GM18498 (cell line): Measurements from ENCODE around the gene USP3.

Experiments
- ATAC-seq: cut with Tn5 transposase; IDR thresholded peaks from one replicate; pipeline ENCODE4 v1.9.1; 2021; ENCODE audit warnings: mild to moderate bottlenecking, moderate library complexity; ENCODE audit not compliant: unreplicated experiment

Gene USP3, protein sequence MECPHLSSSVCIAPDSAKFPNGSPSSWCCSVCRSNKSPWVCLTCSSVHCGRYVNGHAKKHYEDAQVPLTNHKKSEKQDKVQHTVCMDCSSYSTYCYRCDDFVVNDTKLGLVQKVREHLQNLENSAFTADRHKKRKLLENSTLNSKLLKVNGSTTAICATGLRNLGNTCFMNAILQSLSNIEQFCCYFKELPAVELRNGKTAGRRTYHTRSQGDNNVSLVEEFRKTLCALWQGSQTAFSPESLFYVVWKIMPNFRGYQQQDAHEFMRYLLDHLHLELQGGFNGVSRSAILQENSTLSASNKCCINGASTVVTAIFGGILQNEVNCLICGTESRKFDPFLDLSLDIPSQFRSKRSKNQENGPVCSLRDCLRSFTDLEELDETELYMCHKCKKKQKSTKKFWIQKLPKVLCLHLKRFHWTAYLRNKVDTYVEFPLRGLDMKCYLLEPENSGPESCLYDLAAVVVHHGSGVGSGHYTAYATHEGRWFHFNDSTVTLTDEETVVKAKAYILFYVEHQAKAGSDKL

DNA sequence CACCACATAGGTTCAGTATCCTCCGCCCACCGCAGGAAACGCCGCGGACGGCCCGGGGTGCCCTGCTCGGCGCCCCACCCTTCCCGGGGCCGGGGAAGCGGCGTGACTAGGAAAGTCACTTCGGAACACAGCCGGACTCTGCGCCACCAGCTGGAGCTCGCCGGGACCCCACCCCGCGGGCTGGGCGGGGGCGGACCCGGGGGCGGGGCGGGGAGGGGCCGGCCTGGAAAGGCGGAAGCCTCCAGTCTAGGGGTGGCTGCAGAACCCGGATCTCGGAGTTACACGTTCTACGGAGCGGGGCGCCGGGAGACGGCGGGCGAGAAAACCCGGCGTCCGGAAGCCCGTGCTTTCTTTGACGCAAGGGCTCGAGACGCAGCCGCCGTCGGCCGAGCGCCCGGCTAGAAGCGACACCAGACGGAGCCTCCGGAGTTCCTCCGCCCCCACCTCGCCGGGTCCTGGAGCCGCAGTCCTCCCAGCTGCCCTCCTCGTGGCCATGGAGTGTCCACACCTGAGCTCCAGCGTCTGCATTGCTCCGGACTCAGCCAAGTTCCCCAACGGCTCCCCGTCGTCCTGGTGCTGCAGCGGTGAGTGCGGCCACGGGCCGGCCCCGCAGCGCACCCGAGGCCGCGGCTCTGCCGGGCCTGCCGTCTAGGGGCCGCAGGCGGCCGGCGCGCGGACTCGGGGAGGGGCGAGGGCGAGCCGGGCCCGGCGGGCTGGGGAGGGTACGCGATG, at the start of gene USP3:
TSS of gene USP3 (plus strand) at position 347 of the 732 bp plus-strand sequence. CDS start at position 494, 147 bp downstream.
- ATAC-seq = peak; percentile 61

DNA sequence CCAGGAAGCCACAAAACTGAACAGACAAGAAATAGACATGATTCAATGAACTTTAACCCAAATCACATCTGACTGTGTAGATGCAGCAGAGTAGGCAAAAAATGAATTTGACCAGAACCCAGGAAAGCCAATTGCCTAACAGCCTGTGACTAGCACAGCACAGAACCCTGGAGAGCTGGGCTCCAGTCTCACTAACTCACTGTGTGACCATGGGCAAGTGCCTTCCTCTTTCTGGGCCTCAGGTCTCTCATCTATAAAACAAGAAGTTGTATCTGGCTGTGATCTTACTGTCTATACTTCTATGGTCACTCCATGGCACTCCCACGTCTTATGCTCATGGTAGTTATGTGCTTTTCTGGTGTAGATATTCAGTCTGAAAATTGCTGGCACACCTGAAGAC, 48.1 kb upstream of the USP3 start:
- no peak for ATAC-seq

DNA sequence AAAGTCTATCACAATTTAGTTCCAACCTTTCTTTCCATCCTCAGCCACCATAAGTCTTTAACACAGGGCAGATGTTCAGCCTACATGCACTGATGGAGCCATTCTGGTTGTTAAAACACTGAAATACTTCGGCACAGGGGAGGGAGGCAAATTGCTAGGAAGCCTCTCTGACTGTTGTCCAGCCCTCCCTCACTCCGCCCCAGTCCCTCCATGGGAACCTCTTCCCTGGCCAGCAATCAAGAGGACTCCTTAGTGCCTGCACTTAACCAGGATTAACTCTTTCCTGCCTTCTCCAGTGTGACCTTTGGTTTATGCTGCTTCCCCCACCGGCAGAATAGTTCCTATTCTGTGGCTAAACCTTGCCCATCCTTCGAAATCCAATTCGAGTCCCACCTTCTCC, 47.0 kb upstream of the USP3 start:
- ATAC-seq = no peak

DNA sequence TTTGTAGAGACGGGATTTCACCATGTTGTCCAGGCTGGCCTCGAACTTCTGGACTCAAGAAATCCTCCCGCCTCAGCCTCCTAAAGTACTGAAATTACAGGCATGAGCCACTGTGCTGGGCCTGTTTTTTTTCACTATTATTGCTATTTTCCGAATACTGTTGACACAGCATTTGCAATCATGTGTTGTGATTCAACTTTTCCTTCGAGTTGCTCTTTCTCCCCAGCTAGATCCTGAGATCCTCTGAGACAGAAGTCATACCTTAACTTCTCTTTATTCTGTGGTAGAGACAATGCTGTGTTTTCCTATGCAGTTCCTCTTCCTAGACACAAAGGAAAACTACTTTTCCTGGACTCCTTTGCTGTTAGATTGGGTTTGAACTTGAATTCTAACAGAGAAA, 46.4 kb upstream of the USP3 start:
- ATAC-seq = no peak

DNA sequence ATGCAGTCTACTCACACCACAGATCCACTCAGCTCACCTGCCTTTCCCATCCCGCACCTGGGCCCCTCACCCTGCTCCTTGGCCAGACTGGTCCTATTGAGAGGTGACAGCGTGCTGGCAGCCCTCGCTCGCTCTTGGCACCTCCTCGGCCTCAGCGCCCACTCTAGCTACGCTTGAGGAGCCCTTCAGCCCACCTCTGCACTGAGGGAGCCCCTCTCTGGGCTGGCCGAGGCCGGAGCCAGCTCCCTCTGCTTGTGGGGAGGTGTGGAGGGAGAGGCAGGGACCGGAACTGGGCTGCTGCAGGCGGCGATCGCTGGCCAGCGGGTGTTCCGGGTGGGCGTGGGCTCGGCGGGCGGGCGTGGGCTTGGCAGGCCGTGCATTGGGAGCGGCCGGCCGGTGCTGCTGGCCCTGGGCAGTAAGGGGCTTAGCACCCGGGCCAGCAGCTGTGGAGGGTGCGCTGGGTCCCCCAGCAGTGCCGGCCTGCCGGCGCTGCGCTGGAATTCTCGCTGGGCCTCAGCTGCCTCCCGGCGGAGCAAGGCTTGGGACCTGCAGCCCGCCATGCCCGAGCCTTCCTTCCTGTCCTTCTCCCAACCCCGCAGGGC, 45.5 kb upstream of the USP3 start:
- no peak for ATAC-seq

DNA sequence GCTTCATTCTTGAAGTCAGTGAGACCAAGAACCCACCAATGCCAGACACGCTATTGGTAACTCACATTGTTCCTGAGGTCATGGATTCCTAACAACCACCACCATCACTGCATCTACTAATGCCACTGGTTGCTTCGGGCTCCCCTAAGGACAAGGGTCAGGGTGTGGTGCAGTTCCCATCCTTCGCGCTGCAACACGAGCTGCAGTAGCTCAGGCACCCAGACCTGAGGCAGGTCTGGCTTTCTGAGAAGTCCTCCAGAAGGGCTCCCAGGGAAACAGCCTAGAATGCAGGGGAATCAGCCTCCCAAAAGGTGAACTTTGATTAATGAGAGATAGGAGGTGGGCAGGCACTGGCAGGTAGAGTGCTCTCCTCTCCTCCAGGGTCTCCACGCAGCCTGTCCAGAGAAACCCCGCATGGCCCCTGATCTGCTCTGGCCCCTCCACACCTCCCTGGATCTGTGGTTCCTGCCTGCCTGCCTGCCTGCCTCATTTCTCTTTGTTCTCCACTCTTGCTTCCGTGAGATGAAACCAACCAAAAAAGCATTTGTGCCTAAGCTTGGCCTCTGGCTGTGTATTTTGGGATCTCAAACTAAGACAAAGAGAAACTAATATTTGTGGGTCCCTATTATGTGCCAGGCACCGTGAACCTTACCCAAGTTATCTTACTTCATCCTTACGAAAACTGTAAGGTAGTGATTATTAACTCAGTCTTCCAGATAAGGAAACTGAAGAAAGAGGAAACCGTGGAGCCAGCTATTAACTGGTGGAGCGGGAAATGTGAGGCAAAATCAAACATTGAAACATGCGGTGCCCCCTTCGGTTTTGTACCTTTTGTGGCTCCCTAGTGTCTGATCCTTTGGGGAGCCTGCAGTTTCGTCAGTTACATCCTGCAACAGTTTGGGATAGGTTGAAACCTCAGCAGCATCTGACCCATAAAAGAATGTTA, 43.9 kb upstream of the USP3 start:
- ATAC-seq = no peak

DNA sequence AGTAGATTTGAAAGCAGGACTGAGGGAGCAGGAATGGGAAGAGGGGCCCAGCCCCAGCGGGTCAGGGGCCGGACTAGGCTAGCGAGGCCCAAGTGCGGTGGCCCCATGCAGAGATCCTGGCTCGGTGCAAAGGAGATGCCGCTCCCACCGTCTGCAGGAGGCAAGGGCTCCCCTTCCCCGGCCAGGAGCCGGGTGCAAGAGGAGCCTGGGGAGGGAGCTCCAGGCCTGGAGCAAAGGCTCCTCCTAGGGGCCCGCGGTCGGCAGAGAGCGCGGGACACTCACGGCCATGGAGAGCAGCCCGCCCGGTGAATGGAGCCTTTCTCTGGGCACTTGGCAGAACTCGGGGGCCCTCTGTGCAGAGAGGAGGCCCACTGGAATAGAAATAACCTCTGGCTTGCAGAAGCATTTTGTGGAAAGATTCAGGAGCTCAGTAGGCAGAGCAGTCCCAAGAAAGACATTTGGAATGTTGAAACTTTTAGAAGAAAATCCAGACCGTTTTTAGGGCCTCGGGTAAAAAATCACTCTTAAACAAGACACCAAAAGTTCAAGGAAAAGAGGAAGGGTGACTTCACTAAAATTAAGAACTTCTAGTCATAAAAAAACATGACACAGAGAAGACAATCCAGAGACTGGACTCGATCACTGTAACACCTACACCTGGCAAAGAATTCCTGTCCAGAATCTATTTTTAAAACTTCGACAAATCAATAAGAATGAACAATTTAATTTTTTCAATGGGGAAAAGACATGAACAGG, 43.0 kb upstream of the USP3 start:
- ATAC-seq = no peak

DNA sequence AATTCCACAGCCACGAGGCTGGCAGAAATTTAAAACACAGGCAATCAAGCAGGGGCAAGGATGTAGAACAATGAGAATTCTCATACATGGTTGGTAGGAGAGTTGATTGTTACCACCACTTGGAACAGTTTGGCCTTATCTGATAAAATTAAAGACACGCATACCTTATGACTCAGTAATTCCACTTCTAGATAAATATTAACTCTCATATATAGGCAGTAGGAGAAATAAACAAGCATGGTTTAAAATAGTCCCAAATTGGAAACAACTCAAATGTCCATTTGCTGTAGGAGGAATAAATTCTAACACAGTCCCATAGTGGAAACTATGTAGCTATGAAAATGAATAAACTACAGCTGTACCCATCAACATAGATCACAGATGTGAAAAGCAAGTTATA, 42.3 kb upstream of the USP3 start:
- ATAC-seq = no peak

DNA sequence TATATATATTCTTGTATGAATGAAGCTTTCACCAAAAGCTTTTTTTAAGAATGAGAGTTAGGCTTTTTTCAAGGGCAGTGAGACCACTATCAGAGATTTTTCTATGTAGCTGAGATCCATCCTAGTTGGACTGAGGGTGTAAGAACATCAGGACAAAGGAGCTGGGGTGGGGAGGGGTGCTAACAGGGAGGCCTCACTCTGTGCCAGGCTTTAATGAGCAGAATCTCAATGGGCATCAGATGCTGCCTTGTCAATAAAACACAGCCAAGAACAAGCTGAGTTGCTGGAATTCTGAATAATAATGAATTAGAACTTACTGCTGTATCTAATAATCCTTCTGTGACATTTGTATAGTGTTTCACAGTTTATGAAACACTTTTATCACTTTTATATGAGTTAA, 41.4 kb upstream of the USP3 start:
- no peak for ATAC-seq

DNA sequence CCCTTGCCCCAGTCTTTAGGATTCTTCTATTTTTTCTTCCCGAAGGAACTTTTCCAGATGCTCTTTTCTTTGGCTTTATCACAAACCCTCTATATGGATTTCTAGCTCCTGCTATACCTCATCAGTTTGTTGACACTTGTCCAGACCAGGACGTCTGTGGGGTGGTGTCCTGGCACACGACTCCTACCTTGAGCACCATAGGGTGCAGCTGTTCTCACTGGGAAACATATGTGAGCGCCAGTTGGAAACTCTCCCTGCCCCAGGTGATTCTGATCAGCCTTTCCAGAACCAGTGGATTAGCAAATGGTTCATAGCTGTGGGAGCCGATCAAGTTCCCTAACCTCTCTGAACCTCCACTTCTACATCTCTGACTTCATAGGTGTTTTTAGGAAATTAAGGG, 40.6 kb upstream of the USP3 start:
- ATAC-seq = no peak

DNA sequence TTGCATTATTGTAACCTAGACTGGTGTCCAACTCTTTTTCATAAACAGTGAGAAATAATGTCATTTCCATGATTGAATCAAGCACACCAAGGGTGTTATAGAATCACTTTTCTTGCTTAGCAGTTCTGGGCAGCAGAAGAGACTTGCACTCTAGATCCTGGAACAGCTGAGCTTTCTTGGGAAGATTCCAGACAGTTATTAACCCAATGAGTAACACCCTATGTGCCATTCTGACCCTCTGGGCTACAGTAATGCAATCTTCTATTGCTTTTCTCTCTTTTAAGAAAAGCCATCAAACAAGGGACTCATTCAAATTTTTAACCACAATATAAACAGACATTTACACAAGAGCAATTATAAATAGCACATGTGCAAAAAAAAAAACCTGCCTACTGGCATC, 39.3 kb upstream of the USP3 start:
- no peak for ATAC-seq

DNA sequence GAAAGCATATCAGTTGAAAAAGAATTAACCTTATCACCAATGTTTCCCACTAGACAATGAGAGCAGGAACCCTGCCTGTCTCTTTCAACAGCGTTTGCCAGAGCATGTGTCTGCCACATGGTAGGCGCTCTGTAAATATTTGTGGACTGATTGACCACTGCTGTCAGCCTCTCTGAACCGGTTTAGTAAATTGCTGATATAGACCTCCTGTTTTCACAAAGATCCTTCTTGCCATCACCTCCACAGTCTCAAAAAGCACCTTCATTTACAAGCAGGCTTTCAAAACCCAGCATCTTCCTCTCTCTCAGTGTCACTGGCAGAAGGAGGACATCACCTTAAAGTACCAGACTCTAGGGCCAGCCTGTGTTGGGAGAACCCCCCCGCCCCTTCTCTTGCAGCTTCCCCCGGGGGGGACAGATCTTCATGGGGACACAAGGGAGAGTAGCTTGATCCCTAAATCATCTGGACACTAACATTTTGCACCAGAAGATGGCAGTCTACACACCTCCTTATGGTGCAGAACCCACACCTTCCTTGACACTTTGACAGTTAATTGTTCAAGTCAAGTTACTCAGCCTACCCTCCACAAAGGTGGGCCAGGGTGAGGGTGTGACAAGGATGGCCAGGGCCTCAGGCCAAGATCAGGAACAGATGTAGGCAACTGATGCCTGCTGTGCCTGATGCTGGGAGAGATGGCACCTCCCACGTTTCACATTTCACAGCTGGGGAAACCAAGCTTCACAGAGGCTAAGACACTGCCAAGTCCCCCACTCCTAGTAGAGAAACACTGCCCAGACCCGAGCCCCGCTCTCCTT, 37.8 kb upstream of the USP3 start:
- ATAC-seq = peak; percentile 62

DNA sequence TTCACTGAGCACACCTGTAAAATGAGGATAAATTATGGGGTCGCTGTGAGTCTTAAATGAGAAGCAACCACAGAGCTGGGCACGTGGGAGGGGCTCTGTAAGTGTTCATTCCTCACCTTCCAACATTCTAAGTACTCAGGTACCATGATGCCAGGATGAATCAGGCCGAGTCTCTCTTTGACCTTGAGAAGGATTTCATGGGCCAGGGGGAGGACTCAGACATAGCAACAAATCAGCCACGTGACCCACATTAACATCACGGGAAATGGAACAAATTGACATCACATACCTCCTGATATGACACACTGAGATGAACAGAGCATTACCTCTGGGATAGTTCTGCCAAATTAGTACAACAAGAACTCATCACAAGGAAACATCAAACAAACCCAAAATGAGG, 35.2 kb upstream of the USP3 start:
- no peak for ATAC-seq

DNA sequence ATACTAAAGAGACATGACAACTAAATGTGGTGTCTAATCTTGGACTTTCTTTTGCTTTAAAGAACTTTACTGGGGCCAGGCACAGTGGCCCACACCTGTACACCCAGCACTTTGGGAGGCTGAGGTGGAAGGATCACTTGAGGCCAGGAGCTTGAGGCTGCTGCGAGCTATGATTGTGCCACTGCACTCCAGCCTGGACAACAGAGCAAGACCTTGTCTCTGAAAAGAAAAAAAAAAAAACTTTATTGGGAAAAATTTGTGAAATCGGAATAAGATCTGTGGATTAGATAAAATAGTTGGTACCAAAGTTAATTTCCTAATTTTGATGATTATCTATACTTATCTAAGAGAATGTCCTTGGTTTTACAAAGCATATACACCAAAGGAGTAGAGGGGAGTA, 34.4 kb upstream of the USP3 start:
- no peak for ATAC-seq

DNA sequence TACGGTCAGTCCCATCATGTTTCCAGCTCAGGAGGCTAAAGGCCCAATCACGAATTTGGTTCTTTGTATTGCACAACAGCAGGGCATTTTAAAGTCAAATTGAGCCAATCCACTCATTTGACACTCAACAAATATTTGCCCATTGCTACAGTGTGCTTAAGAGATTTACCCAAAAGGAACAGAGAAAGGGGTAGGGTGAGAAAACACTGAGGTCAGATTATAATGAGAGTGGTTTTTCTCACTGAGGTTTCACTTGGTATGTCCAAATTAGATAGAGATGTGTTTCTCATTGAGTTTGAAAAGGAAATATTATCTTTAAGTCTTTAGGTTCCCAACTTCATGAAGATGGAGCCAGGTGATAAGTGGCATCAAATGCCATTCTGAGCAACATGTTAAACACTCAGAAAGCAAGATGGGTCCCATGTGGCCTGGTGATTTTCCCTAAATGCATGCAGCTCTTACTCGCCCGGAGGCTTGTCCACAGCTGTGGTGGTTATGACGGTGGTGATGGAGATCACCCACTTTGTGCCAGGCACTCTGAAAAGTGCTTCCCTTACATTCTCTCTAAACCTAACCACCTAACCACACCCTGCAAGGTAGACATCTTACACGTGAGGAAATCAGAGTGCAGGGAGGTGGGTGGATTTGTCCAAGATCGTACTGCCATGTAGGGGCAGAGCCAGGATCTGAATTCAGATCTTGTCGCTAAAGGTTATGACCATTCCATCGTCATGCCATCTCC, 31.2 kb upstream of the USP3 start:
- ATAC-seq = peak; percentile 44

DNA sequence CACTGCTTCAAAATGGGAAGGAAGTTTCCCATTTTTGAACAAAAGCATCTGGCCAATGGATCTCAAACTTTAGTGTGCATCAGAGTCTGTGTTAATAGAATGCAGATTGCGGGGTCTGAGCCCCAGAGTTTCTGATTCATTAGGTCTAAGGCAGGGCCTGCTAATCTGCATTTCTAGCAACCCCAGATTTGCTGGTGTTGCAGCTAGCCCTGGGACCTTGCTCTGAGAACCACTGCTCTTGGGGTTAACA, 30.7 kb upstream of the USP3 start:
- peak; percentile 4 for ATAC-seq

DNA sequence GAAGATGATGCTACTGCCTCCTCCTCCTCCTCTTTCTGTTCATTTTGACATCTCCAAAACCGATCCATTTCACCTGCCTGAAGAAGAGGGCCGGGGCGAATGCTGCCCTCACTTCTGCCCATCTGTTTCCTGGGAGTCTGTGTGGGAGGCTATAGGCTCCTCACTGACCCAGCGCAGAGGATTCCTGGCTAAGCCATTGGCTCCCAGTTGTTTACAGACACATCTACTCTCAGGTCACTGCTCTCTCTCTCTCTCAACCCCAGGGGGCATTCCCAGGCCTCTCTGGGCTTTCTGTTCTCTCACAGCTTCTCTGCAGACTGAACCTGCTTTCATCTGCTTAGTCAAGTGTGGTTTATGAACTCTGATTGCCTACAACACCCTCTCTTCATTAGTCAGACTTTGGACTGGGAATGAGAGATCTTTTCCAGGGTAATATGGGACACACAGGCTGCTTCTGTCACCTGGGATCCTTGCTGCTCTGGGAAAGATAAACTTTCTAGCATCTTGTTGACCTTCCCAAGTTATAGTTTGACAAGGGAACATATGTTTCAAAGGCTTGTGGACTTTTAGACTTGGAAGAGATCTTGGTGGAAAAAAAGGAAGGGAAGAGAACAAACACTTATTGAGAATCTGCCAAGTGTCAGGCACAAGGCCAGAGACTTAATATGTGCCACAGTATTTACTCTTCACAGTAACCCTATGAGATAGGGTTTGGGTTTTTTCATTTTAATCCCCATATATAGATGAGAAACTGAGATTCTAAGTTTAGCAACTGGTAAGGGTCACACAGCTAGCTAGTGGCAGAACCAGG, 30.2 kb upstream of the USP3 start:
- ATAC-seq = peak; percentile 60

DNA sequence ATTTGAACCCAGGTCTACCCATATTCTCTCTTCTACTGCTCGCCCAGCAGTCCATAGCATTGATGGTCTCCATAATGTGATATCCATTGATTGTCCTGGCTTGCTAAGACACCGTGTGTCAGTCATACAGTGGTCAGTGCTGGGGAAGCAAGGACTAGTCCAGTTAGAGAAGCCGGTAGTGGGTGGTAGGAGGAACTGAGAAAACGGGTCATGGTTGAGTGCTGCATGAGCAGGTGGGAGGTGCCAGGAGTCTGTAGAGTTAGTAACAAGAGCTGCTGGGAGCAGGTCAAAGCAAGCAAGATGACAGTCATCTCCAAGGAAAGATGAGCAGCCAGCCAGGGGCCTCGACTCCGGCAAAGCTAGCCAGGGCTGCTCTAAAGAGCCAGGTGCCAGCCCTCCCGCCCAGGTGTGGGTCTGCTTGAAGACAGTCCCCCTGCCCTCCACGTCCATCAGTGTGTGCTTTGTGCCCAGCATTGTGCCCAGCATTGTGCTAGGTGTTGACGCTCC, 29.5 kb upstream of the USP3 start:
- ATAC-seq = peak; percentile 63
